IMR-90 (cell line): ENCODE results near the gene CDK17. TPM values are rescaled to one million over a fixed set of nuclear protein-coding genes. Genes with fewer than 3 reads are reported as not detected.

Experiments used
- ATAC-seq: fragments of 200-7000 bp; cut with Tn5 transposase; 2 replicates; pipeline ENCODE4 v1.9.1; 2020; ENCODE audit warnings: low read depth, mild to moderate bottlenecking, moderate library complexity
- BruUV-seq: library from RNA; stranded (reverse); fragments of 400-500 nt; replicated peaks from 2 replicates; lab custom pipeline; 2021; lab: Mats Ljungman, UMichigan
- CTCF ChIA-PET: fragments of 300-600 bp; formaldehyde crosslinking; extraction: SDS; loops from one replicate; lab custom pipeline; 2021; ENCODE audit warnings: antibody characterized with exemption; lab: Yijun Ruan, JAX
- POLR2A ChIA-PET: fragments of 300-600 bp; sonication (Branson Sonifier 250); formaldehyde crosslinking; loops from one replicate; lab custom pipeline; 2022; ENCODE audit warnings: antibody characterized with exemption; ENCODE audit not compliant: unreplicated experiment; lab: Charles Lee
- DNase-seq: peaks from one replicate; pipeline ENCODE4 v3.0.0; 2013
- H2AFZ ChIP-seq: replicated peaks from 2 replicates; pipeline ENCODE3; 2013; ENCODE audit warnings: low read length, mild to moderate bottlenecking; ENCODE audit not compliant: poor library complexity
- H2AK5ac ChIP-seq: 2 replicates; pipeline ENCODE4 v1.6.1; 2013; ENCODE audit warnings: low read depth, low read length, inconsistent platforms
- H2AK9ac ChIP-seq: replicated peaks from 2 replicates; pipeline ENCODE3; 2013; ENCODE audit warnings: mild to moderate bottlenecking, low read depth, low read length, moderate library complexity; ENCODE audit not compliant: poor library complexity
- H2BK120ac ChIP-seq: 2 replicates; pipeline ENCODE4 v1.6.1; 2013; ENCODE audit warnings: low read depth, low read length, inconsistent platforms
- H2BK15ac ChIP-seq: 3 replicates; pipeline ENCODE4 v1.6.1; 2013; ENCODE audit warnings: low read depth, low read length, inconsistent platforms
- H2BK20ac ChIP-seq: 2 replicates; pipeline ENCODE4 v1.6.1; 2013; ENCODE audit warnings: low read depth, mild to moderate bottlenecking, inconsistent platforms, low read length, moderate library complexity
- H2BK5ac ChIP-seq: 2 replicates; pipeline ENCODE4 v1.6.1; 2013; ENCODE audit warnings: mild to moderate bottlenecking, low read depth, low read length, inconsistent platforms; ENCODE audit not compliant: poor library complexity, severe bottlenecking
- H3K14ac ChIP-seq: replicated peaks from 2 replicates; pipeline ENCODE4 v1.6.1; 2013; ENCODE audit warnings: low read depth, low read length, inconsistent platforms
- H3K18ac ChIP-seq: 2 replicates; pipeline ENCODE4 v1.6.1; 2013; ENCODE audit warnings: low read depth, low read length, control low read depth
- H3K23ac ChIP-seq: 2 replicates; pipeline ENCODE4 v1.6.1; 2013; ENCODE audit warnings: low read depth, low read length, inconsistent platforms
- H3K27ac ChIP-seq: 2 replicates; pipeline ENCODE4 v1.5.1; 2013; ENCODE audit warnings: mild to moderate bottlenecking, control low read depth, low read length; ENCODE audit not compliant: insufficient read depth
- H3K27me3 ChIP-seq: 2 replicates; pipeline ENCODE4 v1.6.1; 2013; ENCODE audit warnings: low read length; ENCODE audit not compliant: control insufficient read depth, insufficient read depth
- H3K36me3 ChIP-seq: 2 replicates; pipeline ENCODE4 v1.6.1; 2013; ENCODE audit warnings: low read length, mixed read lengths; ENCODE audit not compliant: control insufficient read depth, insufficient read depth
- H3K4ac ChIP-seq: 2 replicates; pipeline ENCODE4 v1.6.1; 2013; ENCODE audit warnings: low read depth, low read length, inconsistent platforms
- H3K4me1 ChIP-seq: 2 replicates; pipeline ENCODE4 v1.6.1; 2013; ENCODE audit warnings: low read length, mixed read lengths; ENCODE audit not compliant: control insufficient read depth, insufficient read depth
- H3K4me2 ChIP-seq: 2 replicates; pipeline ENCODE4 v1.6.1; 2013; ENCODE audit warnings: low read depth, mild to moderate bottlenecking, control low read depth, low read length, moderate library complexity
- H3K4me3 ChIP-seq: 2 replicates; pipeline ENCODE4 v1.5.1; 2013; ENCODE audit warnings: low read depth, mild to moderate bottlenecking, control low read depth, low read length, moderate library complexity; ENCODE audit not compliant: insufficient read depth
- H3K56ac ChIP-seq: 2 replicates; pipeline ENCODE4 v1.6.1; 2013; ENCODE audit warnings: low read length, inconsistent platforms; ENCODE audit not compliant: insufficient read depth; ENCODE audit errors: extremely low read depth
- H3K79me1 ChIP-seq, 2 experiments: 2 replicates each; pipeline ENCODE4 v1.6.1; 2013; ENCODE audit warnings: low read length in 2 of 2, inconsistent platforms in 1 of 2, low read depth in 1 of 2
- H3K9ac ChIP-seq: 2 replicates; pipeline ENCODE4 v1.6.1; 2013; ENCODE audit warnings: low read depth, low read length, control low read depth
- H3K9me1 ChIP-seq: 2 replicates; pipeline ENCODE4 v1.6.1; 2013; ENCODE audit warnings: low read length, inconsistent platforms; ENCODE audit not compliant: insufficient read depth
- H3K9me3 ChIP-seq: 2 replicates; pipeline ENCODE4 v1.6.1; 2013; ENCODE audit warnings: low read length; ENCODE audit not compliant: control insufficient read depth, insufficient read depth
- H4K20me1 ChIP-seq: 2 replicates; pipeline ENCODE4 v1.6.1; 2013; ENCODE audit warnings: low read length, inconsistent platforms; ENCODE audit not compliant: insufficient read depth
- H4K5ac ChIP-seq: 2 replicates; pipeline ENCODE4 v1.6.1; 2013; ENCODE audit warnings: mild to moderate bottlenecking, low read depth, low read length, control low read depth
- H4K8ac ChIP-seq, 2 experiments: 2 replicates each; pipeline ENCODE4 v1.6.1; 2013; ENCODE audit warnings: low read depth in 2 of 2, low read length in 2 of 2, control low read depth in 1 of 2, inconsistent platforms in 1 of 2
- H4K91ac ChIP-seq: 2 replicates; pipeline ENCODE4 v1.6.1; 2013; ENCODE audit warnings: low read depth, low read length, inconsistent platforms; ENCODE audit not compliant: insufficient read depth
- BHLHE40 ChIP-seq: fragments of 150-350 bp; IDR thresholded peaks from 2 replicates; pipeline ENCODE4 v1.6.1; 2016; ENCODE audit warnings: mild to moderate bottlenecking, low read depth, low read length
- CEBPB ChIP-seq: IDR thresholded peaks from 2 replicates; pipeline ENCODE4 v1.6.1; 2012; ENCODE audit warnings: low read depth, low read length, improper control_type of control experiment
- CHD1 ChIP-seq: IDR thresholded peaks from 2 replicates; pipeline ENCODE4 v1.6.1; 2012; ENCODE audit warnings: low read depth, low read length, improper control_type of control experiment
- ELK1 ChIP-seq: fragments of 150-350 bp; IDR thresholded peaks from 2 replicates; pipeline ENCODE4 v1.6.1; 2016; ENCODE audit warnings: low read depth, mild to moderate bottlenecking, low read length, moderate library complexity, borderline replicate concordance
- FOS ChIP-seq: fragments of 150-350 bp; IDR thresholded peaks from 2 replicates; pipeline ENCODE4 v1.6.1; 2016; ENCODE audit warnings: low read depth, low read length
- MAFK ChIP-seq: IDR thresholded peaks from 2 replicates; pipeline ENCODE4 v1.6.1; 2012; ENCODE audit warnings: low read depth, low read length, improper control_type of control experiment
- MAZ ChIP-seq: IDR thresholded peaks from 2 replicates; pipeline ENCODE4 v1.6.1; 2012; ENCODE audit warnings: low read depth, mild to moderate bottlenecking, low read length, improper control_type of control experiment, moderate library complexity, borderline replicate concordance
- MXI1 ChIP-seq: IDR thresholded peaks from 2 replicates; pipeline ENCODE4 v1.6.1; 2012; ENCODE audit warnings: low read depth, mild to moderate bottlenecking, low read length, moderate library complexity, borderline replicate concordance
- NFE2L2 ChIP-seq: fragments of 150-350 bp; IDR thresholded peaks from 2 replicates; pipeline ENCODE4 v1.6.1; 2016; ENCODE audit warnings: low read depth, mild to moderate bottlenecking, low read length
- POLR2A ChIP-seq: IDR thresholded peaks from 2 replicates; pipeline ENCODE4 v1.6.1; 2012; ENCODE audit warnings: mild to moderate bottlenecking, low read depth, low read length
- RAD21 ChIP-seq: IDR thresholded peaks from 2 replicates; pipeline ENCODE4 v1.6.1; 2012; ENCODE audit warnings: low read length, improper control_type of control experiment
- RCOR1 ChIP-seq: IDR thresholded peaks from 2 replicates; pipeline ENCODE4 v1.6.1; 2012; ENCODE audit warnings: mild to moderate bottlenecking, low read length, improper control_type of control experiment; ENCODE audit not compliant: insufficient replicate concordance
- SMC3 ChIP-seq: fragments of 150-350 bp; IDR thresholded peaks from 2 replicates; pipeline ENCODE4 v1.6.1; 2016; ENCODE audit warnings: low read depth, mild to moderate bottlenecking, antibody characterized with exemption, low read length, moderate library complexity
- USF2 ChIP-seq: fragments of 150-350 bp; IDR thresholded peaks from 2 replicates; pipeline ENCODE4 v1.6.1; 2017; ENCODE audit warnings: mild to moderate bottlenecking, antibody characterized with exemption, low read length, low read depth
- dilution Hi-C: fragments of 300-500 bp; cut with HindIII; formaldehyde crosslinking; loops from one replicate; pipeline ENCODE4 v1.14.3; 2018; ENCODE audit warnings: low sequenced_read_pairs; ENCODE audit not compliant: unreplicated experiment
- in situ Hi-C: fragments of 300-500 bp; cut with MboI; formaldehyde crosslinking; loops from 3 replicates; pipeline ENCODE4 v1.14.3; 2019; ENCODE audit warnings: low sequenced_read_pairs, inconsistent platforms, mixed read lengths
- intact Hi-C: fragments of 100-400 bp; cut with micrococcal nuclease; formaldehyde crosslinking; loops from 2 replicates; pipeline ENCODE4 v1.10.0; 2022
- polyA plus RNA-seq, 3 experiments: library from polyadenylated mRNA; depleted of rRNA; stranded (reverse); fragments of >200 nt; gene quantifications; 2 replicates each; pipeline ENCODE4 v1.2.3, GENCODE V29; 2012; ENCODE audit warnings: low replicate concordance in 1 of 3
- total RNA-seq: library from RNA; depleted of rRNA; stranded (reverse); fragments of >200 nt; gene quantifications from 2 replicates; pipeline ENCODE4 v1.2.3, GENCODE V29; 2012
- TF ChIP-seq, protein P1 (sequence below): conservative IDR thresholded peaks from 2 replicates; pipeline ENCODE4 v1.5.1; 2012; ENCODE audit warnings: mild to moderate bottlenecking, low read depth, low read length, improper control_type of control experiment

CDK17 gene
- total and polyA plus RNA-seq, 2 of the 4 experiments (the other 2 are of a cell fraction) = 14.5 to 50.2 TPM

DNA sequence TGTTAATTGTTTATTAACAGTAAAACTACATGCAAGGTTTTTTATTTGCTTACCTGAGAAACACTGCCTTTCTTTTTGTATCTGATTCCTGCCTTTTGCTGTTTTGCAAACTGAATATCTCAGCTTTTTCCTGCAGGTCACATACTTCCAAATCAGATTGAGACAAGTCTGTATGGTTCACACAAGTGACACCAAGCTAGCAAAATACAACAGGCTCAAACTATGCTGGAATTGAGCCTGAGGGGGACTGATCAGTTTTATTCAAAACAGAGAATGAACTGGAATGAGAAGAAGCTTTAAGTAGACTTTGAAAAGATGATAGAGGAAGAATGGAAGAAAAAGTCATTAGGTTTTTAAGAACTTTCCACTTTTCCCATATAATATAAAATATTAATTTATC, 12.2 kb upstream of the CDK17 start:
- no peak overlapping the region for H3K4me2 ChIP-seq
- H3K4me1 ChIP-seq = peaks cover 7% of the 10 kb centered on the region
- no peak overlapping the region for H2BK15ac ChIP-seq
- no TSS peak for BruUV-seq
- in situ Hi-C loops = no loop called here
- no peak overlapping the region for H2AK9ac ChIP-seq
- H4K20me1 ChIP-seq = no peaks in the 10 kb centered on the region
- H3K9me1 ChIP-seq = no peaks in the 10 kb centered on the region
- H4K8ac ChIP-seq = no peak overlapping the region
- H4K91ac ChIP-seq = no peak overlapping the region
- no peak overlapping the region for H2AFZ ChIP-seq
- no peak for TF ChIP-seq NFE2L2
- TF ChIP-seq RCOR1 = no peak
- no peak for TF ChIP-seq USF2
- TF ChIP-seq MXI1 = no peak
- TF ChIP-seq, protein P1, sequence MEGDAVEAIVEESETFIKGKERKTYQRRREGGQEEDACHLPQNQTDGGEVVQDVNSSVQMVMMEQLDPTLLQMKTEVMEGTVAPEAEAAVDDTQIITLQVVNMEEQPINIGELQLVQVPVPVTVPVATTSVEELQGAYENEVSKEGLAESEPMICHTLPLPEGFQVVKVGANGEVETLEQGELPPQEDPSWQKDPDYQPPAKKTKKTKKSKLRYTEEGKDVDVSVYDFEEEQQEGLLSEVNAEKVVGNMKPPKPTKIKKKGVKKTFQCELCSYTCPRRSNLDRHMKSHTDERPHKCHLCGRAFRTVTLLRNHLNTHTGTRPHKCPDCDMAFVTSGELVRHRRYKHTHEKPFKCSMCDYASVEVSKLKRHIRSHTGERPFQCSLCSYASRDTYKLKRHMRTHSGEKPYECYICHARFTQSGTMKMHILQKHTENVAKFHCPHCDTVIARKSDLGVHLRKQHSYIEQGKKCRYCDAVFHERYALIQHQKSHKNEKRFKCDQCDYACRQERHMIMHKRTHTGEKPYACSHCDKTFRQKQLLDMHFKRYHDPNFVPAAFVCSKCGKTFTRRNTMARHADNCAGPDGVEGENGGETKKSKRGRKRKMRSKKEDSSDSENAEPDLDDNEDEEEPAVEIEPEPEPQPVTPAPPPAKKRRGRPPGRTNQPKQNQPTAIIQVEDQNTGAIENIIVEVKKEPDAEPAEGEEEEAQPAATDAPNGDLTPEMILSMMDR = no peak
- no peak for TF ChIP-seq RAD21
- no peak for TF ChIP-seq POLR2A
- no peak for TF ChIP-seq MAFK
- no peak for TF ChIP-seq BHLHE40
- no peak for TF ChIP-seq FOS
- TF ChIP-seq CEBPB = no peak
- TF ChIP-seq SMC3 = no peak
- no peak for TF ChIP-seq MAZ
- no peak for TF ChIP-seq ELK1
- TF ChIP-seq CHD1 = no peak
- no peaks in the 10 kb centered on the region for H3K36me3 ChIP-seq
- POLR2A ChIA-PET = no interaction called here
- CTCF ChIA-PET = interaction anchor here (0.9 to 1.3 kb wide), 2 partner anchors 10 to 11 kb away, joined by 3 to 6 read pairs; no protein-coding TSS in a partner anchor
- no peaks in the 10 kb centered on the region for H3K9me3 ChIP-seq
- H3K4me3 ChIP-seq = no peak overlapping the region
- no peak overlapping the region for H3K27ac ChIP-seq
- no peak overlapping the region for H4K5ac ChIP-seq
- H3K56ac ChIP-seq = no peak overlapping the region
- no peak overlapping the region for H2AK5ac ChIP-seq
- H3K14ac ChIP-seq = no peak overlapping the region
- ATAC-seq (no peak), DNase-seq (no peak)
- H3K79me1 ChIP-seq = no peaks in the 10 kb centered on the region
- H3K23ac ChIP-seq = no peak overlapping the region
- no peak overlapping the region for H2BK120ac ChIP-seq
- dilution Hi-C loops = no loop called here
- no peak overlapping the region for H3K4ac ChIP-seq
- H3K18ac ChIP-seq = no peak overlapping the region
- no peak overlapping the region for H2BK20ac ChIP-seq
- intact Hi-C loops = loop anchor here (5.0 kb wide), 1 partner anchor 485 kb away; no protein-coding TSS in a partner anchor
- H2BK5ac ChIP-seq = no peak overlapping the region
- no peak overlapping the region for H3K9ac ChIP-seq
- no peaks in the 10 kb centered on the region for H3K27me3 ChIP-seq
